SKM-1 (cell line): ENCODE measurements around the gene HLF.

Experiments used
- DNase-seq: peaks from one replicate; lab custom pipeline; 2025; ENCODE audit not compliant: unreplicated experiment; lab: John Stamatoyannopoulos, UW

The HLF gene

DNA sequence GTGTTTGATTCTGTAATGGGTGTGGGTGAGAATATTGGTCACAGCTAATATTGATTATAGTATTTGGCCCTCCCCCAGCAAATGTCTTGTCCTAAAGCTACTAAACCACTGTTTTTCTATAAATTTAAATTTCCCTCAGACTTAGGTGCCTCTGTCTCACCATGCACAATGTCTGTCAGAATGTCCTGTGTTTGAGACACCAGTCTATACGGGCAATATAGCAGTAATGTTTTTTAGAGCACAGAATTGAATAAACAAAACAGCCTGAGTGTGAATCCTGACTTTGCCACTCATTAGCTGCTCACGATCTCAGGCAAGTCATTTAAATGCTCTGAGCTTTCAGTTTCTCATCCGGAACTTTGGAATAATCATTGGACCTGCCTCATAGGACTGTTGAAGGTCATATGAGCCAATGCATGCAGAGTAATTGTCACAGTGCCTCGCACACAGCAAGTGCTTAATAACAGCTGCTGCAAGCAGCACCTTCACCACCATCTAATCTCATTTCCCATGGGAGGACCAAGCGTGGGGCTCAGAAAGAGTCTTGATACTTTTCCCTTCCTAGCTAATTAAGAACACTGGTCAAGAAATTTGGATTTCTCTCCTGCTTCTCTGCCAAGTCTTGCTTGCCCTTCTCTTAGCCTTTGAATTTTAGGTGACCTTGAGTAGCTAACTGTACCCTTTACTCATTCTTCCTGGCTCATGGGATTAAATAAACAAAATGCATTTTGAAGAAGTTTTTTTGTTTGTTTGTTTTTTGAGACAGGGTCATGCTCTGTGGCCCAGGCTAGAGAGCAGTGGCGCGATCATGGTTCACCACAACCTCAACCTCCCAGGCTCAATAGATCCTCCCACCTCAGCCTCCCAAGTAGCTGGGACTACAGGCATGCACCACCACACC lies 9.8 kb downstream of the HLF start:
- no peak for DNase-seq

DNA sequence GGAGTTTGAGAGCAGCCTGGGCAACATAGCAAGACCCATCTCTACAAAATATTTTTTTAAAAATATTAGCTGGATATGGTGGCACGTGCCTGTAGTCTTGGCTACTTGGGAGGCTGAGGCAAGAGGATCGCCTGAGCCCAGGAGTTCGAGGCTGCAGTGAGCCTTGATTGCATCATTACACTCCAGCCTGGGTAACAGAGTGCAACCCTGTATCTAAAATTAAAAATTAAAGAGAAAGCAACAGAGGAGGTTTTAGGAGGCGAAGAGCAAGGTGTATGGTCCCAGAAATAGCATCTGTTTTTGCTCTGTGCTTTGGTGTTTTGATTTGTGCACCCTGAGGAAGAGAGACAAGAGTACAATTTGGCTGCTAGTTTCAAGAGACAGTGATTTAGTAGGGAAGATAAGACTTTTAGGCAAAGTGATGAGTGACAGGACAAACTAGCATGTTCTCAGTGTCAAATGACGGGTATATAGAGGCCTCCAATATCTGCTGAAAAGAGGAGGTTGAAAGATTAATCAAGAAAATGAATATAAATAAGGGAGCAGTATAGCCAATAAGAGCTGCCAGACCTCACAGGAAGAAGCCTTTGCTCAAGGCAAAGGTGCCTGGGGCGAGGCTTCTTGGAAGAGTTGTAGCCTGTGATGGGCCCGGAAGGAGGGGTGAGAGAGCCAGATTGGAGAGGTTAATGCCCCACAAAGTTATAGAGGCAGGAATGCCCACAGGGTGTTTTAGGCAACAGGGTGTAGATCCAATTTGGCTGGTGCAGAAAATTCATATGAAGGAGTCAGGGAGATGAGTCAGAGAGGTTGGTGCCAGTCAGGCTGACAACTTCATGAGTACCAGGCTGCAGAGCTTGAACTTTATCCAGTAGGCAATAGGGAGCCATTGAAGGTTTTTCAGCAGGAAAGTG lies 11.4 kb downstream of the HLF start:
- DNase-seq, result no peak

DNA sequence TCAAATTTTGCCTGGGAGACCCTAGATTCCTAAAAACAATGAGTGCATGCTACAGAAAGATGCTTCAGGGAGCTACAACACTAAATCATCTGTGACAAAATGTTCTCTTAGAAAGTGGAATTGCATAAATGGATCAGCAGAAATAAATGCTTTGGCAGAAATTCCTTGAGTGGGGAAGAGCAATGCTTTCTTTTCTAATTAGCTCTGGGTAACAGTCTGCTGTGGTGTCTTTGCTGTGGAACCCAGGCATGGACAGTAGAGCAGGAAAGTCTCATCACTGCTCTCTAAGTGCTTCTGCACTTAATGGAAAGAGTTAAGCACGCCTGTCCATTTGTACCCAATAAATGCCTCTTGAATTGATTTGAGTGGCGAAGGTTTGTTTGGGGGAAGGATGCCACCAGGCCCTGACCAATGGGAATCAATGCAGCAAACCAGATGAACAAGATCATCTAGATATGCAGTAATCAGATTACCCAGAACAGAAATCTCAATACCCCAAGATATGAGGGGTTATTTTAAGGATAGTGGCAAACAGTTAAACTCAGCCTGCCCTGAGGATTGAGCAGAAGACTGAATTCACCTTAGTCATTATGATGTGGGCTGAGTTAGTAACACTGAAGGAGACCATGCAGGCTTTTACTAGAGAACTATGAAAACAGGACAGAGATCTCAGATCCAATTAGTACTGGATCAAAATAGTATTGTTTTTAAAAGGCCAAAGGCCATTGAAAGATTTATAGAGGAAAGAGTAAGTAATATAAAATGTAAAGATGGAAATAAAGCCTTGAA lies 13.6 kb downstream of the HLF start:
- no peak for DNase-seq

DNA sequence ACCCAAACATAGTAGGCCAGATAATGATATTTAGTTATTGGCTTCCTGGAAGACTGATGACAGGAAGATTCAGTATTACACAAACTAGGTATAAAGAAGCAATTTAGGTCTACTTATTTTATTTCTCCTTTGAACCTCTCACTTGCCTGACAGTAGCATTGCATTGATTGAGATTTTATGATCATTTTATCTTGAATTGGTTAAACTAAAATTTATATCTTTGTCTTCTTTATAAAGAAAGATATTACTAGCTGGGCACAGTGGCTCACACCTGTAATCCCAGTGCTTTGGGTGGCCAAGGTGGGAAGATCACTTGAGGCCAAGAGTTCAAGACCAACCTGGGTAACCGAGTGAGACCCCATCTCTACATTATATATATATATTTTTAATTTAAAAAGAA lies 14.4 kb downstream of the HLF start:
- no peak for DNase-seq

DNA sequence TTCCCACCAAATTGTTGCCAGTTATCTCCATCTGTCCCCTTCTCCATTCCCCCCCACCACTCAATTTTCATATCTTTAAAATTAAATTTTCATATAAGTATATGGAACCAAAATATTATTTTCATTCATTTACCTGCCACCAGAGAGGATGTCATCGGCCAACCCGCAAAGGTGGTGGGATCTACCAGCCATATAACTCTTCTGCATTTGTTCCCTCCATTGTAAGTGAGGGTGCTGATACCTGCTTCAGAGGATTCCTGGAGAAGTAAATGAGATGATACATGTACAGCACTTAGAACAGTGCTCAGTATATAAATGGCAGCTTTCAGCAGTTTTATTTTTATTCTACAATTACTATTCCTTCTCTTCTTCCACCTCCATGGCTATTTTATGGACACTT lies 15.0 kb downstream of the HLF start:
- no peak for DNase-seq

DNA sequence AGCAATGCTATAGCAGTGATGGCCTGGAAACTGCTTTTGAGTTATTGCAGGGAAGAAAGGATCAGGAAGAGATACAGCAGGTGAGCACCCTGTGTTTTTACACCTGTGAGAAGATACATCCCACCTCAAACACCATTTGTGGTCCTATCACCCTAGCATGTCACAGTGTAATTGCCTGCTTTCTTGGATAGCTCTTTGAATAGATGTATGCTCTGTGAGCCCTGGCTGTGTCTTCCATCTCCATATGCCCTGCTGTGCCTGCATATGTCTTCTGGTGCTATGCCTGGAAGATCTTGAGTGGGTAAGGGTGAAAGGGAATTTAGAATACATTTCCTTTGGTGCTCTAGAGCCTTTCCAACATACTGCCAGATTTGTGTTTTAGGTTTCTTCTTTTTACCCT lies 15.5 kb downstream of the HLF start:
- DNase-seq, result no peak

DNA sequence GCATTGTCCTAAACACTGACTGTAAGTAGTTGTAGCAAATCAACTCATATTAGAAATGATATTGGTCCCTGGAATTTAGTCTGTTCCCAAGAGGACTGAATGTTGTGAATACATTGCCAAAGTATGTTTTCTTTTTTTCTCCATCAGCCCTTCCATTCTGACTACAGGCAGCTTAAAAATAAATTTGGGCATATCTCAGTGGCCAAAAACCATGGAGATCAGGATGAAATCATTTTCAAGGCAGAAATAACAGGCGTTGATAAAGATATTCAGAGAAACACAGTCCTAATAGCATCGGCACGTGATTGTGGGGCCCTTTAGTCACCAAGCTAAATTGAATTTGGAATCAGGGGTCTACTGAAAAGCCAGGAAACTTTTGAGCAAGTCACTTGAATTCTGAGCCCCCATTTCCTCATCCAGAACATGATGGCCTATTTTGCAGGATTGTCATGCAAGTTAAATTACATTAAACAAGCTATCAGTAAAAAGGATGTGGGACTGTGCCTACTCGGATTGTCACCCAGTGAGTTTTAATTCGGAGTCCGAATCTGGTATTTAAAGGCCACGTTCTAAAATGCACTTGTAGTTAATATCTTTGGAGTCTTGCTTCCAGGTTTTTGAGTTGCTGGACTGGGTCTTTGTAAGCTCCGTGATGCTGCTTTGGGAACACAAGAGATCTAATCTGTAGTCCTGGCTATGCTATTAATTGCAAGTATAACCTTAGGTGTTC lies 17.1 kb downstream of the HLF start:
- no peak for DNase-seq

DNA sequence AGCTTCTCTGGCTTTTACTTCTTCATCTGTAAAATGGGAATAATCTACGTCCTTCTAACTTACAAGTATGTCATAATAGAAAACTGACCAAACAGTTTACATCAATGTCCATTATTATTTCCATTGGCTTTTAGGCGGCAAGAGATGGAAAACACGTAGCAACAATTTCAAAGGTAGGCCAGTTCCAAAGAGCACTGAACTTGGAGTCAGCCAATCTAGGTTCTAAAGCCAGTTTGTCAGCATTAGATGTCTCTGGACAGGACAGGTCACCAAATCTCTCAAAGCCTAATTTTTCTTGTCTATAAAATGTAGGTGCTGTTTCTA lies 17.6 kb downstream of the HLF start:
- no peak for DNase-seq

DNA sequence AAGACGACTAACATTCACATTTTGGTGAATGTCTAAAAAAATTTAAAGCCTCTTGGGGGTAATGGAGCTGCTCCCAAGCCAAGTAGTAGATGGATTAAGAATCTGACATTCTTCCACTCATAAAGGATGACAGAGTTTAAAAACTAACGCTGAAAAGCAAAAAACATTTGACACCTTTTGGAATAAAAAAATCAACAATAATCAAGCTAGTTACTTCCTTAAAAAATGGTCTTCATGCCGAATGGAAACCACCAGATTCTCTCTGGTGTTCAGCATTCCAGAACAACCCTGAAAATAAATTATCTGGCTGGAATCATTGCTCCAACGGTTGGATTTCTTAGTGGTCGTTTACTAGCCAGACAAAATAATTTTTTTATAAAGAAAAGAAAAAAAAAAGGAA lies 18.0 kb downstream of the HLF start:
- no peak for DNase-seq

DNA sequence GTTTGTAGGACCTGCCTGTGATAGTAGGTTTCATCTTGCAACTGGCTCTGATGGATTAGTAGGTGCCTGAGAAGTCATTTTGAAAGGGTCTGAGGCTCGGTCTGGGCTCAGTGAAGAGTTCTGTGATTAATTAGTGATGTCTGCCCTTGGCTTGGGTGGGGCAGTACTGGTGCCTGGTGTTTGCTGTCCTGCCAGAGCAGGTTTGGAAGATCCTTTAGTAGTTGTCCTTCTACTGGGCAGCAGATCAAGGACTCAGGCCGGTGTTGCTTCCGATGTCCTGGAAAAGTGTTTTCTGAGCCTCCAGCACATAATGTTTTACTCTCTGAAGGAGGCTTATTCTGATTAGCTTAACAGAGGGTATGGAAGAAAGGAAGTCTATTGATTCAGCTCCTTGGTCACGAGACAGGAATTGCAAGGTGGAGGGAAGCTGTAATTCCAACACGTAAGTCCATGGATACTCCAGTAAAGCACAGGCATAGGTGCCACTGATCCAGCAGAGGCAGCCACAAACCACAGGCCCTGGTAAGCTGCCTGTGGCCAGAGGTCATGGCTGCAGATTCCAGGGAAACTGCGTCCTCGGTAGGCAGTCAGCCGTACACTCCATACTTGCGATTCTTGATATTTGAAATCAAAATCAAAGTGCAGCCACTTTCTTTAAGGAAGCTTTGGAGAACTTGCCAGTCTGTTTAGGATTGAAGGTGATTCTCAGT lies 18.7 kb downstream of the HLF start:
- DNase-seq, result no peak

DNA sequence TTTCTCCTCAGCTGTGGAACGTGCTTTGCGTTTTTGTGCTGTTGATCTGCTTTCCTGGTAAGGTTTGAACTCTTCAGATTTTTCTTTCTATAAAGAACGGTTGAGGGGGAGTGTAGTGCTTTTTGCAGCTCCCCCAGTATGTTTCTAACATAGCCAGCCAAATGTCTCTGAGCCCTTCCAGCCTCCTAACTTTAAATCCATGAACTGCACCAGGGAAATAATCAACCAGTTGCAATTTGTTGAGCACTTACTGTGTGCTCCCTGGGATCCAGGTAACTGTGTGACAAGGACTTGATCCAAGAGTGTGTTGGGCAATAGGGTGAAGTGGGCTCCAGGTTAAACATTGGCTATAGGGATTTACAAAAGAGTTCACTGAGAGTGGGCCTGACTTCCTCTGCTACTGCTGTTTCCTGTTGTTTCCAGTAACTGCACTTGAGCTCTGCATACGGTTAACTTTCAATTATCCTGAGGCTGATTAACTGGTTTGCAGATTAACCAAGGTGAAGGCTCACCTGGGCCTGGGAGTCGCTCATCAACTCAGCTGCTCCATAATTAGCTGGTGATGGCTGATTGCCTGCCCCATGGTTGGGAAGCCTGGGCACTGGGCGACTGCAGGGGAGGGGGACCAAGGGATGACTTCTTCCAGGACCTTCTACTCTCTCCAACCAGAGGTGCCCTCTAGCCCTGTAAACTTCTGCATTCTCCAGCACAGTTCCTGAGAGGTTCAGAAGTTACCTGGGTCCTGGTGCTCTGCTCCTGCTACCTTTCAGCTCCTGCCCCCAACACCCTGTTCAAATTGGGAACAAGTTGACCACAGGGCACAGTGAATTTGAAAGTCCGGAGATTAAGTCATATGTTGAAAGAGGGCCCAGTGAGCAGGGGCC lies 19.5 kb downstream of the HLF start:
- DNase-seq, result no peak

DNA sequence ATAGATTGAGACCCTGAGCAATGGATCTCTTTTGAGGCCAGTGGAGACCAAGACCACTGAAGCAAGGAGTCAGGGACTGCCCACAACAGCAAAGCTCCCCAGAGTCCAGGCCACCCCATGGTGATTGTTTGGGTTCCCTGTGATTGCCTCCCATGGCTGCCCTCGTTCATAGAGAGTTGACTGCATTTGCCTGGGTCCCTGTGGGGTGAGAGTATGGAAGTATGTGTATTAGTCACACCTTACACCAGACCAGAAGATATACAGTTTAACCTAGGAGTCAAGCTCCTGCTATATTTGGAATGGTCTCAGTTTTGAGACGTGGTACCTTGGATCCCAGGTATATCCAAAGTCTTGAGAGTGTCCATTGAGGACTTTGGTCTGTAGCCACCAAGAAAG lies 20.2 kb downstream of the HLF start:
- no peak for DNase-seq

DNA sequence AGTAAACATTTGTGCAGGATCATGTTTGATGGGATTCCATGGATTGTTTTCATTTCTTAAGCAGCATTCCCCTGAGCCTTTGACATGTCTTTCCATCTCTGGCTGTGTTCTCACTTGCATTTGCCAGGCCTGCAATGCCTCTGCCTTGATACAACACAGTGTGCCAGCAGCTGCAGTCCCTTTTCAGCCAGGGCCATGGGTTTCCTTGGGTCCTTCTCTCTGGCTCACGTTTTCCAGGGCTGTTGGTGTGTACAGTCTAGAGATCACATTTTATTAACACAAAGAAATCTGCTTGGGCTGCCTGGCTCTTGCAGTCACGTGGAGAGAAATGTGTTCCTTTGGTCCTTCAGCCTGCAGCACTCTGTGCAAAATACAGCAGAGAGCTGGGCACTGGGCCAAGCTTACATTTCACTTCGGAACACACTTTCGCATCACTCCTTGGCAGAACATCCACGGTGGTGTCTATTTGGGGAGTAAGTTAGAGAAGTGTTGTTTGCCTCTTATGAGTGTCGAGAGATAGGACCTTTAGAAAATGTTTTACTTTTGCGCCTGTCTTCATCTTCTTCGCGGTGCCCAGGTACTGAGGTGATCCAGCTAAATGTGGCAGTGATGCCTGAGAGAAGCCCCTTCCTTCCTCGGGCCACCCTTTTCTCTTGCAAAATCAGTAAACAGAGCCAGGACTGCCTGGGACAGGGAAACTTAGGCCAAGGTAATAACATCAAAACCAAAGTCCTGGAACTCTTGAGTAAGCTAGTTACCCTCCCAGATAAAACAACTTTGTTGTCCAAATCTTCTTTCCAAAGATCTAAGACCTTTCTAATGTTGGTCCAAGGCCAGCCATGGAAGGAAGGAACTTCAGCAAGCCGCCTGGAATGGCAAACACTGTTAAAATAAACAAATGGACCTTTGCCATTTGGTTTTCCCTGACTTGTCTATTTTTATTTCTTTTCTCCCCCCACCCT lies 20.9 kb downstream of the HLF start:
- DNase-seq, result no peak

DNA sequence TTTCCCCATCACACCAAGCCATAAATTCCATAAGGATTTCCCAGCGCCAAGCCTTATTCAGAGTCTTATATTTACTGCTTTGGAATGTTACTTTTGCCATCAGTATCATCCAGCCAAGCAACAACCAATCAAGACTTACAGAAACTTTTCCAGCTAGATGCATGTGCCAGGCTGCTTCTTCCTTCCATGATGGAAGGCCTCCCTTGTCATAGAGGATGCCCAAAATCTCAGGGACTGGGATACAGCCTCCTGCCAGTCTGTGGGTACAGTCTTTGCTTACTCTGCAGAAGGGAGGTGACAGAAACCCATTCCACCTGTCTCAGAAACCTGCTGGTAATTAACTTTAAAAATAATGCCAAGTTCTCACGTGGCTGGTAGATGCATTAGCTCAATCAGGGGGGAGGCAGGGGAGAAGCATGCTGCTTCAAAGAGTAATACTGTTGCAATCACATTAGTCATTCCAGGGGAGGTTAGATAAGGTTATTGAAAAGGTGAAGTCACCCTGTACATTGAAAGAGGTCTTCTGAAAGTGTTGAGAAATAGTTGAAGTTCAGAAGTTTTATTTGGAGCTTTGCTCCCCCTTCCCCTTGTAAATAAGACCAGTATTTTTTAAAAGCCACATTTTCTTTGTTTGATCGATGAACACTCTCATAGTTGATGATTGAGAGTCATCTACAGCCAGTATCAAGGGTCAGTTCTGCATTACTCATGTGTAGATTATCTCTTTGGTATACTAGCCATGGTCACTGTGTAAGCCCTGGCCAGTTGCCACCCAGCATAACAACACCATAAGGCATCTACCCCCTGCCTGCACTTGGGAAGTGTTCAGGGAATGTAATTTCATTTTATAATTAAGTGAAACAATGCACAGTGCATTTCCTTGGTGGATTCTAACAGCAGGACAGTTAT lies 22.2 kb downstream of the HLF start:
- no peak for DNase-seq

DNA sequence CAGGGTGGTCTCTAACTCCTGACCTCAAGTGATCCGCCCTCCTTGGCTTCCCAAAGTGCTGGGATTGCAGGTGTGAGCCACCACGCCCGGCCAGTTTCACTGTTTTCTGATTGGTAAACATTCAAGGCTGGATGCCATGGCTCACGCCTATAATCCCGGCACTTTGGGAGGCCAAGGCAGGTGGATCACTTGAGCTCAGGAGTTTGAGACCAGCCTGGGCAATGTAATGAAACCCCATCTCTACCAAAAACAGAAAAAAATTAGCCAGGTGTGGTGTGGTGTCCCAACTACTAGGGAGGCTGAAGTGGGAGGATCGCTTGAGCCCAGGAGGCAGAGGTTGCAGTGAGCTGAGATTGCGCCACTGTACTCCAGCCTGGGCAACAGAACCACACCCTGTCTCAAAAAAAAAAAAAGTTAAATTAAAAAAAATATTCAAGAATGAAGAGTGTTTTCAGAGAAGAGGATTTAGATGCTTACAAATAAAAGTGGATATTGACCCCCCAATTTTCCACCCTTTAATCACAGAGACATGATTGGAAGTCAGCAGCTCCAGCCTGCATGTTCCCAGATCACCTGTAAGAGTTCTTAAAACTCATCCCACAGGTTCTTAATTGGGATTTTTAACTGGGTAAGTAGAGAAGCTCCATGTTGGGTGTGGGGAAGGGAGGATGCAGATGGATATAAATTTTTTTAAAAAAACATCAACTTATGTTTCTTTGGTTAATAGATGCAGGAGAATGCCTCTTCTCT lies 23.8 kb downstream of the HLF start:
- no peak for DNase-seq

DNA sequence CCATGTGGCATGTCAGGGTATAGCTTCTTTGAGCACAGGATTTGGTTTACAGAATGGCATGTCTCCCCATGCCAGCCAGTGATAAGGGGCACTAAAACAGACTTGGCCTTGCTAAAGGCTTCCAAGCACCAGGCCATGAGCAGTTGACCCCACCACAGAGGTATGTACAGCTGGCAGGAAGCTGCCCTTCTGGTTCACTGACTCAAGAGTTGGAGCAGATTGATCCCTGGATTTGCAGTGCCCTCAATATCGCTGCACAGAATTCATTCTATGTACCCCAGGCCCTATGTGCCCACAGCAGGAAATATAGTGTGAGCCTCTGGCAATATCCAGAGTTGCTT lies 24.3 kb downstream of the HLF start:
- DNase-seq, result no peak
